GM12878 (cell line): ENCODE results near the gene AADAC. TPM values are rescaled to one million over a fixed set of nuclear protein-coding genes. Genes with fewer than 3 reads are reported as not detected.

Experiments used
- ATAC-seq: fragments of 200-7000 bp; cut with Tn5 transposase; 3 replicates; pipeline ENCODE4 v1.9.1; 2020; ENCODE audit warnings: mild to moderate bottlenecking, moderate library complexity
- BruUV-seq: library from RNA; stranded (reverse); fragments of 400-500 nt; replicated peaks from 2 replicates; lab custom pipeline; 2021; lab: Mats Ljungman, UMichigan
- CTCF ChIA-PET: fragments of 300-600 bp; sonication (Branson Sonifier 250); formaldehyde crosslinking; extraction: SDS; loops from one replicate; lab custom pipeline; 2021; ENCODE audit warnings: inconsistent platforms; lab: Yijun Ruan, JAX
- POLR2A ChIA-PET: fragments of 350-600 bp; formaldehyde crosslinking; extraction: SDS; loops from one replicate; lab custom pipeline; 2021; ENCODE audit warnings: inconsistent platforms; lab: Charles Lee
- RAD21 ChIA-PET: fragments of 300-600 bp; sonication (Branson Sonifier 250); formaldehyde crosslinking; loops from one replicate; lab custom pipeline; 2023; ENCODE audit warnings: antibody characterized with exemption; ENCODE audit not compliant: unreplicated experiment; lab: Charles Lee
- SMC1A ChIA-PET: fragments of 300-600 bp; sonication (Branson Sonifier 250); formaldehyde crosslinking; loops from one replicate; lab custom pipeline; 2023; ENCODE audit not compliant: unreplicated experiment, uncharacterized antibody; lab: Charles Lee
- DNase-seq: peaks from one replicate; pipeline ENCODE4 v3.0.0-alpha.2; 2011; ENCODE audit warnings: low read depth, low spot score
- FAIRE-seq: peaks from 3 replicates; lab custom pipeline; 2011; peaks lifted over from hg19 to GRCh38; lab: Jason Lieb, UNC
- H2AFZ ChIP-seq: 2 replicates; pipeline ENCODE4 v1.6.0; 2011; ENCODE audit warnings: low read depth, low read length, control low read depth; ENCODE audit not compliant: control insufficient read depth
- H3K27ac ChIP-seq: 2 replicates; pipeline ENCODE4 v1.5.1; 2011; ENCODE audit warnings: control low read depth; ENCODE audit not compliant: control insufficient read depth, insufficient read depth
- H3K27me3 ChIP-seq, 2 experiments: replicated peaks in 1 of 2; 2 replicates each; pipeline versions ENCODE4 v1.6.0 to v1.6.1; 2011; ENCODE audit warnings: low read length in 1 of 2; ENCODE audit not compliant: control insufficient read depth in 2 of 2, insufficient read depth in 2 of 2
- H3K36me3 ChIP-seq, 2 experiments: 2 replicates each; pipeline ENCODE4 v1.5.1; 2011; ENCODE audit warnings: low read length in 1 of 2; ENCODE audit not compliant: control insufficient read depth in 2 of 2, insufficient read depth in 2 of 2
- H3K4me1 ChIP-seq: 2 replicates; pipeline ENCODE4 v1.6.1; 2011; ENCODE audit warnings: mild to moderate bottlenecking, low read length, moderate library complexity, mixed read lengths; ENCODE audit not compliant: control insufficient read depth, insufficient read depth
- H3K4me2 ChIP-seq: 2 replicates; pipeline ENCODE4 v1.6.0; 2011; ENCODE audit warnings: control low read depth; ENCODE audit not compliant: control insufficient read depth, insufficient read depth
- H3K4me3 ChIP-seq: fragments of 200-600 bp; sonication (generic); 2 replicates; pipeline ENCODE4 v1.5.1; 2016
- H3K79me2 ChIP-seq: 2 replicates; pipeline ENCODE4 v1.6.0; 2011; ENCODE audit warnings: low read length; ENCODE audit not compliant: control insufficient read depth, insufficient read depth
- H3K9ac ChIP-seq: 2 replicates; pipeline ENCODE4 v1.8.0; 2011; ENCODE audit warnings: low read length, control low read depth, mixed read lengths; ENCODE audit not compliant: control insufficient read depth, insufficient read depth
- H3K9me3 ChIP-seq: replicated peaks from 3 replicates; pipeline ENCODE4 v1.5.1; 2011; ENCODE audit warnings: mild to moderate bottlenecking, low read length; ENCODE audit not compliant: control insufficient read depth, insufficient read depth
- H4K20me1 ChIP-seq: 2 replicates; pipeline ENCODE4 v1.6.0; 2011; ENCODE audit not compliant: control insufficient read depth, insufficient read depth
- ELK1 ChIP-seq: IDR thresholded peaks from 2 replicates; pipeline ENCODE4 v1.6.1; 2012; ENCODE audit warnings: low read depth, low read length, improper control_type of control experiment
- FOXK2 ChIP-seq: fragments of 450-650 bp; IDR thresholded peaks from 2 replicates; pipeline ENCODE4 v1.6.1; 2017; ENCODE audit warnings: mild to moderate bottlenecking, moderate library complexity
- HCFC1 ChIP-seq: fragments of 150-350 bp; IDR thresholded peaks from 2 replicates; pipeline ENCODE4 v1.6.1; 2014; ENCODE audit warnings: low read length
- IRF3 ChIP-seq: fragments of 450-650 bp; IDR thresholded peaks from 2 replicates; pipeline ENCODE4 v1.6.1; 2014; ENCODE audit warnings: mild to moderate bottlenecking
- NBN ChIP-seq: fragments of 450-650 bp; IDR thresholded peaks from 2 replicates; pipeline ENCODE4 v1.6.1; 2016
- PBX3 ChIP-seq: IDR thresholded peaks from 2 replicates; pipeline ENCODE4 v1.6.1; 2011; ENCODE audit warnings: mild to moderate bottlenecking, low read depth, low read length, moderate library complexity; ENCODE audit not compliant: insufficient replicate concordance
- RCOR1 ChIP-seq: conservative IDR thresholded peaks from 2 replicates; pipeline ENCODE4 v1.6.1; 2012; ENCODE audit warnings: low read depth, low read length, improper control_type of control experiment
- RFX5 ChIP-seq: IDR thresholded peaks from 2 replicates; pipeline ENCODE4 v1.6.1; 2011; ENCODE audit warnings: low read depth, low read length, improper control_type of control experiment
- SMAD1 ChIP-seq: fragments of 450-650 bp; IDR thresholded peaks from 2 replicates; pipeline ENCODE4 v1.6.1; 2018; ENCODE audit warnings: mild to moderate bottlenecking, low read depth; ENCODE audit not compliant: partially characterized antibody
- STAT3 ChIP-seq: IDR thresholded peaks from 2 replicates; pipeline ENCODE4 v1.6.1; 2011; ENCODE audit warnings: low read depth, low read length, improper control_type of control experiment
- TAF1 ChIP-seq: IDR thresholded peaks from 2 replicates; pipeline ENCODE4 v1.6.1; 2011; ENCODE audit warnings: mild to moderate bottlenecking, low read depth, low read length, borderline replicate concordance
- TCF12 ChIP-seq: IDR thresholded peaks from 2 replicates; pipeline ENCODE4 v1.6.1; 2011; ENCODE audit warnings: low read depth, mild to moderate bottlenecking, low read length
- ZBED1 ChIP-seq: IDR thresholded peaks from 2 replicates; pipeline ENCODE4 v1.6.1; 2016; ENCODE audit warnings: borderline replicate concordance
- ZNF217 ChIP-seq: fragments of 450-650 bp; IDR thresholded peaks from 2 replicates; pipeline ENCODE4 v1.6.1; 2017; ENCODE audit warnings: antibody characterized with exemption, mild to moderate bottlenecking
- ZNF274 ChIP-seq: IDR thresholded peaks from one replicate; pipeline ENCODE4 v1.8.0; 2011; ENCODE audit not compliant: insufficient read length, insufficient read depth
- ZNF384 ChIP-seq: IDR thresholded peaks from 2 replicates; pipeline ENCODE4 v1.6.1; 2012; ENCODE audit warnings: low read depth, mild to moderate bottlenecking, low read length, improper control_type of control experiment, borderline replicate concordance
- WGBS: methylation state at CpG from one replicate; pipeline ENCODE4 v1.1.6; 2016; ENCODE audit warnings: low lambda C conversion rate; ENCODE audit not compliant: insufficient replicate concordance, insufficient coverage; ENCODE audit errors: missing lambda C conversion rate; 5-methylcytosine and 5-hydroxymethylcytosine counted together
- in situ Hi-C: fragments of 300-500 bp; cut with MboI; formaldehyde crosslinking; loops from 9 replicates; pipeline ENCODE4 v1.14.3; 2018; ENCODE audit warnings: mixed read lengths
- intact Hi-C: fragments of 100-400 bp; cut with micrococcal nuclease; formaldehyde crosslinking; loops from one replicate; pipeline ENCODE4 v1.14.2; 2022; ENCODE audit not compliant: unreplicated experiment
- polyA plus RNA-seq, 11 experiments: library from polyadenylated mRNA; depleted of rRNA in 4 of 11; unstranded in 6 of 11; stranded (reverse) in 5 of 11; fragments of >200 nt; fragmentation: Nextera tagmentation in 4 of 11; fragmentation: Illumina TruSeq in 1 of 11; extraction: Ambion mirVana in 4 of 11; extraction: Trizol in 1 of 11; gene quantifications; 1 replicate in 1 of 11; 2 replicates in 10 of 11; pipeline versions ENCODE4 v1.2.1 to v1.2.3, GENCODE V29; 2011 to 2016; ENCODE audit warnings: inconsistent platforms in 2 of 11, missing spikeins in 2 of 11, low read depth in 1 of 11
- total RNA-seq, 4 experiments: library from RNA; depleted of rRNA in 3 of 4; stranded (reverse); fragments of >200 nt in 3 of 4; fragmentation: Illumina TruSeq in 1 of 4; extraction: Trizol in 1 of 4; gene quantifications; 2 replicates each; pipeline versions ENCODE4 v1.2.1 to v1.2.3, GENCODE V29; 2013 to 2021

AADAC gene
- total and polyA plus RNA-seq, 10 of the 15 experiments (the other 5 are each of a cell fraction or from before 2014, with no cell fraction given): 0.13 TPM; not detected in 9

- Histone ChIP-seq H3K4me1 (no peaks in the 10 kb centered on the region), H3K27ac (no peak overlapping the region), H4K20me1 (no peaks in the 10 kb centered on the region), H2AFZ (no peak overlapping the region), H3K79me2 (no peaks in the 10 kb centered on the region), H3K4me2 (no peak overlapping the region), H3K36me3 (no peaks in the 10 kb centered on the region), H3K4me3 (no peak overlapping the region), H3K27me3 (no peaks in the 10 kb centered on the region), H3K9me3 (no peaks in the 10 kb centered on the region), H3K9ac (no peak overlapping the region)
- intact Hi-C loops (no loop called here), in situ Hi-C loops (no loop called here)
- no peak for FAIRE-seq
- TF ChIP-seq TCF12 (no peak), ZNF384 (no peak), IRF3 (no peak)
- POLR2A ChIA-PET: no interaction called here
- no peak for ATAC-seq
- DNase-seq: no peak
- CTCF ChIA-PET: interaction anchor here (0.7 kb wide), 1 partner anchor 34 kb away, joined by 3 read pairs; no protein-coding TSS in a partner anchor
- SMC1A ChIA-PET: no interaction called here
- 8% methylated on average over 2 of the region's 2 CpGs for WGBS
- BruUV-seq: no TSS peak
- RAD21 ChIA-PET: no interaction called here
Measured at GRCh38 chr3:151788401-151788800, 25.5 kb upstream of the AADAC start.

- Histone ChIP-seq H3K79me2 (no peaks in the 10 kb centered on the region), H3K9me3 (no peaks in the 10 kb centered on the region), H3K27me3 (no peaks in the 10 kb centered on the region), H3K4me1 (no peaks in the 10 kb centered on the region), H3K27ac (no peak overlapping the region), H4K20me1 (no peaks in the 10 kb centered on the region), H3K9ac (no peak overlapping the region), H3K4me2 (no peak overlapping the region), H3K36me3 (no peaks in the 10 kb centered on the region), H2AFZ (no peak overlapping the region), H3K4me3 (no peak overlapping the region)
- WGBS: 0% methylated on average over 1 of the region's 1 CpG
- no peak for DNase-seq
- POLR2A ChIA-PET: no interaction called here
- no TSS peak for BruUV-seq
- CTCF ChIA-PET: interaction anchor here (0.8 kb wide), 1 partner anchor 394 kb away, joined by 3 read pairs; no protein-coding TSS in a partner anchor
- intact Hi-C loops (no loop called here), in situ Hi-C loops (no loop called here)
- FAIRE-seq: no peak
- RAD21 ChIA-PET: interaction anchor here (1.0 kb wide), 1 partner anchor 213 kb away, joined by 3 read pairs; no protein-coding TSS in a partner anchor
- SMC1A ChIA-PET: interaction anchor here (1.0 kb wide), 1 partner anchor 11 kb away, joined by 4 read pairs; no protein-coding TSS in a partner anchor
- ATAC-seq: no peak
- TF ChIP-seq TAF1: no peak
- TF ChIP-seq RCOR1: no peak
- no peak for TF ChIP-seq STAT3
- no peak for TF ChIP-seq ELK1
- TF ChIP-seq ZNF217: no peak
- no peak for TF ChIP-seq FOXK2
- no peak for TF ChIP-seq RFX5
- TF ChIP-seq HCFC1: no peak
- TF ChIP-seq SMAD1: no peak
- TF ChIP-seq PBX3: no peak
- TF ChIP-seq ZBED1: no peak
- no peak for TF ChIP-seq ZNF274
- TF ChIP-seq NBN: no peak
Measured at GRCh38 chr3:151789853-151790463, 24.0 kb upstream of the AADAC start.
